ENCODE results near the gene BCAR1.

BCAR1 gene

GRCh38 chr16:75239542-75240122 is 11.8 kb downstream of the BCAR1 start:
- DNase-seq (ENCODE audit: low read depth, low spot score): no peak
- no peak for TF ChIP-seq CTCF (IDR thresholded peaks at IDR 0.05; ENCODE audit: low read depth, low read length)
- in situ Hi-C loops (cut with HindIII; ENCODE audit: low sequenced_read_pairs): loop anchor here (25.0 kb wide), 1 partner anchor 148 kb away; no protein-coding TSS in a partner anchor
- H3K4me3 ChIP-seq (ENCODE audit: low read depth, low read length): no peak overlapping the region

GRCh38 chr16:75238853-75239541 is 12.4 kb downstream of the BCAR1 start:
- TF ChIP-seq CTCF (IDR thresholded peaks at IDR 0.05; ENCODE audit: low read depth, low read length): peak; percentile 25
- H3K4me3 ChIP-seq (ENCODE audit: low read depth, low read length): no peak overlapping the region
- no peak for DNase-seq (ENCODE audit: low read depth, low spot score)
- in situ Hi-C loops (cut with HindIII; ENCODE audit: low sequenced_read_pairs): loop anchor here (25.0 kb wide), 1 partner anchor 148 kb away; no protein-coding TSS in a partner anchor

GRCh38 chr16:75238132-75238852 is 13.1 kb downstream of the BCAR1 start:
- no peak overlapping the region for H3K4me3 ChIP-seq (ENCODE audit: low read depth, low read length)
- in situ Hi-C loops (cut with HindIII; ENCODE audit: low sequenced_read_pairs): loop anchor here (25.0 kb wide), 1 partner anchor 149 kb away; no protein-coding TSS in a partner anchor

GRCh38 chr16:75237398-75238131 is 13.9 kb downstream of the BCAR1 start:
- TF ChIP-seq CTCF (IDR thresholded peaks at IDR 0.05; ENCODE audit: low read depth, low read length): no peak
- DNase-seq (ENCODE audit: low read depth, low spot score): no peak
- in situ Hi-C loops (cut with HindIII; ENCODE audit: low sequenced_read_pairs): loop anchor here (25.0 kb wide), 1 partner anchor 150 kb away; no protein-coding TSS in a partner anchor
- no peak overlapping the region for H3K4me3 ChIP-seq (ENCODE audit: low read depth, low read length)

More at GRCh38 chr16:75238132-75238852, 13.1 kb downstream of the BCAR1 start:
- DNase-seq (ENCODE audit: low read depth, low spot score): peak; percentile 93
- TF ChIP-seq CTCF (IDR thresholded peaks at IDR 0.05; ENCODE audit: low read depth, low read length): no peak

- no peak for DNase-seq (ENCODE audit: low read depth, low spot score)
- in situ Hi-C loops (cut with HindIII; ENCODE audit: low sequenced_read_pairs): loop anchor here (25.0 kb wide), 1 partner anchor 150 kb away; no protein-coding TSS in a partner anchor
- no peak overlapping the region for H3K4me3 ChIP-seq (ENCODE audit: low read depth, low read length)
- no peak for TF ChIP-seq CTCF (IDR thresholded peaks at IDR 0.05; ENCODE audit: low read depth, low read length)
Measured at GRCh38 chr16:75236736-75237397, 14.6 kb downstream of the BCAR1 start.

Data from astrocyte of the spinal cord (primary cell).